ENCODE results near the gene PHF2.

Gene PHF2

GRCh38 chr9:93633492-93634221 is 57.3 kb downstream of the PHF2 start:
- DNase-seq = peak; percentile 3
- Histone ChIP-seq H3K4me3 (ENCODE audit: low read depth, low read length) (no peak overlapping the region), H3K36me3 (0 out of 2 replicates have a peak, but pooled peaks cover 4% of the 10 kb centered on the region), H3K9me3 (no peaks in the 10 kb centered on the region), H3K4me1 (no peaks in the 10 kb centered on the region), H3K27me3 (no peaks in the 10 kb centered on the region)
- TF ChIP-seq CTCF (IDR thresholded peaks at IDR 0.05; ENCODE audit: low read depth, low read length) = no peak

GRCh38 chr9:93634311-93635185 is 58.2 kb downstream of the PHF2 start:
- no peaks in the 10 kb centered on the region for H3K9me3 ChIP-seq
- peak; percentile 4 for DNase-seq
- H3K4me1 ChIP-seq = no peaks in the 10 kb centered on the region
- no peak for TF ChIP-seq CTCF (IDR thresholded peaks at IDR 0.05; ENCODE audit: low read depth, low read length)
- H3K4me3 ChIP-seq (ENCODE audit: low read depth, low read length) = no peak overlapping the region
- H3K36me3 ChIP-seq = 0 out of 2 replicates have a peak, but pooled peaks cover 4% of the 10 kb centered on the region
- H3K27me3 ChIP-seq = no peaks in the 10 kb centered on the region

GRCh38 chr9:93635186-93636107 is 59.1 kb downstream of the PHF2 start:
- peak; percentile 3 for DNase-seq
- H3K27me3 ChIP-seq = no peaks in the 10 kb centered on the region

GRCh38 chr9:93636172-93636661 is 59.8 kb downstream of the PHF2 start:
- Histone ChIP-seq H3K4me3 (ENCODE audit: low read depth, low read length) (no peak overlapping the region), H3K9me3 (no peaks in the 10 kb centered on the region), H3K36me3 (0 out of 2 replicates have a peak, but pooled peaks cover 4% of the 10 kb centered on the region), H3K4me1 (no peaks in the 10 kb centered on the region), H3K27me3 (no peaks in the 10 kb centered on the region)
- TF ChIP-seq CTCF (IDR thresholded peaks at IDR 0.05; ENCODE audit: low read depth, low read length) = no peak
- DNase-seq = no peak

More at GRCh38 chr9:93635186-93636107, 59.1 kb downstream of the PHF2 start:
- Histone ChIP-seq H3K36me3 (0 out of 2 replicates have a peak, but pooled peaks cover 4% of the 10 kb centered on the region), H3K9me3 (no peaks in the 10 kb centered on the region), H3K4me1 (no peaks in the 10 kb centered on the region), H3K4me3 (ENCODE audit: low read depth, low read length) (no peak overlapping the region)
- TF ChIP-seq CTCF (IDR thresholded peaks at IDR 0.05; ENCODE audit: low read depth, low read length) = no peak

- Histone ChIP-seq H3K4me3 (ENCODE audit: low read depth, low read length) (no peak overlapping the region), H3K4me1 (no peaks in the 10 kb centered on the region), H3K9me3 (no peaks in the 10 kb centered on the region), H3K27me3 (no peaks in the 10 kb centered on the region), H3K36me3 (0 out of 2 replicates have a peak, but pooled peaks cover 4% of the 10 kb centered on the region)
- DNase-seq = no peak
- TF ChIP-seq CTCF (IDR thresholded peaks at IDR 0.05; ENCODE audit: low read depth, low read length) = no peak
Measured at GRCh38 chr9:93636667-93637066, 60.3 kb downstream of the PHF2 start.
